C4-2B (cell line): ENCODE results near the gene PIGP.

ENCODE experiments used
- CTCF ChIP-seq: fragments of 450-650 bp; conservative IDR thresholded peaks from 2 replicates; pipeline ENCODE4 v1.5.1; 2017; ENCODE audit warnings: mild to moderate bottlenecking
- ZFX ChIP-seq: fragments of 450-650 bp; IDR thresholded peaks from 2 replicates; pipeline ENCODE4 v1.6.1; 2017

GRCh38 chr21:37076087-37076850 is 3.4 kb upstream of the PIGP start:
- no peak for TF ChIP-seq CTCF
- no peak for TF ChIP-seq ZFX
